Measurements from ENCODE around the gene HLA-DOA. TPM values are rescaled to one million over a fixed set of nuclear protein-coding genes. Genes with fewer than 3 reads are reported as not detected.

The HLA-DOA gene
- total RNA-seq, 1 experiment from 2014 or later = not detected

GRCh38 chr6:32970413-32971241 lies 38.8 kb downstream of the HLA-DOA start:
- CTCF ChIA-PET = interaction anchor here (2.0 to 2.2 kb wide), 2 partner anchors 14 to 37 kb away, joined by 11 to 40 read pairs; no protein-coding TSS in a partner anchor
- no peaks in the 10 kb centered on the region for H3F3A ChIP-seq (ENCODE audit: low read length, unreplicated experiment)
- peak overlapping the region; percentile 98 for H3K9ac ChIP-seq (ENCODE audit: low read length)
- no peaks in the 10 kb centered on the region for H3K27me3 ChIP-seq (ENCODE audit: low read length)
- ATAC-seq = peak; percentile 5
- TF ChIP-seq EZH2 (IDR thresholded peaks at IDR 0.05; ENCODE audit: low read length, unreplicated experiment) = no peak
- TF ChIP-seq CTCF (conservative IDR thresholded peaks at IDR 0.05; ENCODE audit: low read depth, low read length) = 0 out of 2 replicates have a peak, but pooled peaks have one; percentile 3
- no peak for TF ChIP-seq EZH2phosphoT487 (IDR thresholded peaks at IDR 0.05; ENCODE audit: borderline replicate concordance, low read length)
- H3K9me2 ChIP-seq (replicated peaks; ENCODE audit: low read length) = no peaks in the 10 kb centered on the region
- peak; percentile 84 for DNase-seq
- H3K79me2 ChIP-seq (ENCODE audit: low read length) = peaks cover 74% of the 10 kb centered on the region
- POLR2A ChIA-PET (ENCODE audit: unreplicated experiment) = interaction anchor here (0.5 to 2.6 kb wide), 9 partner anchors 11 to 775 kb away, joined by 3 to 59 read pairs (median 4); partner anchors contain the start of genes PSMB9, RING1 and TAP1
- H3K4me3 ChIP-seq (ENCODE audit: low read length) = peak overlapping the region; percentile 83
- H3K27ac ChIP-seq (ENCODE audit: low read length) = peak overlapping the region; percentile 99
- H3K4me1 ChIP-seq (ENCODE audit: insufficient read depth, low read length) = peaks cover 43% of the 10 kb centered on the region
- H3K9me3 ChIP-seq (ENCODE audit: low read length) = no peaks in the 10 kb centered on the region
- no peak overlapping the region for H2AFZ ChIP-seq (ENCODE audit: low read length)
- peaks cover 35% of the 10 kb centered on the region for H3K36me3 ChIP-seq (ENCODE audit: low read depth, low read length)
- BruUV-seq (replicated peaks) = no TSS peak
- intact Hi-C loops (cut with micrococcal nuclease) = loop anchor here (5.0 kb wide), 1 partner anchor 773 kb away; no protein-coding TSS in a partner anchor
- peaks cover 35% of the 10 kb centered on the region for H4K20me1 ChIP-seq (ENCODE audit: low read length)
- H3K4me2 ChIP-seq (ENCODE audit: low read length) = peak overlapping the region; percentile 99

GRCh38 chr6:32969685-32970412 lies 39.5 kb downstream of the HLA-DOA start:
- Histone ChIP-seq H3K9ac (ENCODE audit: low read length) (peak overlapping the region; percentile 98), H3F3A (ENCODE audit: low read length, unreplicated experiment) (no peaks in the 10 kb centered on the region), H3K4me2 (ENCODE audit: low read length) (peak overlapping the region; percentile 91), H3K4me3 (ENCODE audit: low read length) (peak overlapping the region; percentile 83), H3K27me3 (ENCODE audit: low read length) (no peaks in the 10 kb centered on the region), H3K79me2 (ENCODE audit: low read length) (peaks cover 67% of the 10 kb centered on the region), H3K27ac (ENCODE audit: low read length) (peak overlapping the region; percentile 99), H2AFZ (ENCODE audit: low read length) (no peak overlapping the region), H3K4me1 (ENCODE audit: insufficient read depth, low read length) (peaks cover 38% of the 10 kb centered on the region), H4K20me1 (ENCODE audit: low read length) (peaks cover 27% of the 10 kb centered on the region), H3K9me2 (replicated peaks; ENCODE audit: low read length) (no peaks in the 10 kb centered on the region), H3K36me3 (ENCODE audit: low read depth, low read length) (peaks cover 28% of the 10 kb centered on the region), H3K9me3 (ENCODE audit: low read length) (no peaks in the 10 kb centered on the region)
- ATAC-seq (peak; percentile 23), DNase-seq (peak; percentile 99)
- ChIA-PET POLR2A (ENCODE audit: unreplicated experiment) (interaction anchor here (0.5 to 2.6 kb wide), 7 partner anchors 12 to 1267 kb away, joined by 3 to 59 read pairs (median 4); partner anchors contain the start of genes HMGA1 and TAP1), CTCF (interaction anchor here (0.7 to 2.2 kb wide), 3 partner anchors 15 to 693 kb away, joined by 3 to 11 read pairs (median 4); no protein-coding TSS in a partner anchor)
- intact Hi-C loops (cut with micrococcal nuclease) = loop anchor here (5.0 kb wide), 1 partner anchor 773 kb away; no protein-coding TSS in a partner anchor
- BruUV-seq (replicated peaks) = no TSS peak
- no peak for TF ChIP-seq EZH2phosphoT487 (IDR thresholded peaks at IDR 0.05; ENCODE audit: borderline replicate concordance, low read length)
- 0 out of 2 replicates have a peak, but pooled peaks have one; percentile 19 for TF ChIP-seq CTCF (conservative IDR thresholded peaks at IDR 0.05; ENCODE audit: low read depth, low read length)
- no peak for TF ChIP-seq EZH2 (IDR thresholded peaks at IDR 0.05; ENCODE audit: low read length, unreplicated experiment)

Data from PC-3 (cell line).